NB4 (cell line): ENCODE measurements around the gene CHD2.
A peak's percentile ranks its signal among the peaks of the same experiment; 100 is the strongest.

Experiments used
- DNase-seq: peaks from one replicate; pipeline ENCODE4 v3.0.0; 2010; ENCODE audit warnings: low read depth
- H3K4me3 ChIP-seq: one replicate; pipeline ENCODE4 v1.5.1; 2011; ENCODE audit warnings: mild to moderate bottlenecking, low read depth, low read length, moderate library complexity
- CTCF ChIP-seq: IDR thresholded peaks from one replicate; pipeline ENCODE4 v1.5.1; 2012; ENCODE audit warnings: low read depth, low read length
- MAX ChIP-seq: IDR thresholded peaks from 2 replicates; pipeline ENCODE4 v1.6.1; 2011; ENCODE audit warnings: low read depth, low read length
- MYC ChIP-seq: IDR thresholded peaks from 2 replicates; pipeline ENCODE4 v1.6.1; 2011; ENCODE audit warnings: low read depth, low read length
- POLR2A ChIP-seq: IDR thresholded peaks from 2 replicates; pipeline ENCODE4 v1.6.1; 2011; ENCODE audit warnings: mild to moderate bottlenecking; ENCODE audit not compliant: insufficient read length; ENCODE audit errors: extremely low read depth

The CHD2 gene

GRCh38 chr15:93042691-93043378 is 142.7 kb downstream of the CHD2 start:
- no peak for TF ChIP-seq CTCF
- no peak for TF ChIP-seq MAX
- TF ChIP-seq MYC, result no peak
- no peak for TF ChIP-seq POLR2A
- no peak for DNase-seq
- no peak overlapping the region for H3K4me3 ChIP-seq

GRCh38 chr15:93043621-93044300 is 143.6 kb downstream of the CHD2 start:
- TF ChIP-seq MAX (no peak), POLR2A (no peak), MYC (no peak), CTCF (no peak)
- DNase-seq, result peak; percentile 73
- no peak overlapping the region for H3K4me3 ChIP-seq

GRCh38 chr15:93044301-93045190 is 144.4 kb downstream of the CHD2 start:
- TF ChIP-seq CTCF, result no peak
- TF ChIP-seq POLR2A, result no peak
- no peak for TF ChIP-seq MAX
- TF ChIP-seq MYC, result no peak

GRCh38 chr15:93045191-93045785 is 145.2 kb downstream of the CHD2 start:
- H3K4me3 ChIP-seq, result no peak overlapping the region
- TF ChIP-seq MAX (no peak), POLR2A (no peak), CTCF (no peak), MYC (no peak)
- DNase-seq, result no peak

More at GRCh38 chr15:93044301-93045190, 144.4 kb downstream of the CHD2 start:
- no peak for DNase-seq
- no peak overlapping the region for H3K4me3 ChIP-seq

GRCh38 chr15:93046120-93046519 is 146.0 kb downstream of the CHD2 start:
- TF ChIP-seq MYC, result no peak
- TF ChIP-seq CTCF, result no peak
- TF ChIP-seq MAX, result no peak
- TF ChIP-seq POLR2A, result no peak
- no peak overlapping the region for H3K4me3 ChIP-seq
- no peak for DNase-seq
